Suppressor macrophage (primary cell): ENCODE results near the gene PTPRE.

Source experiments
- DNase-seq, 4 experiments: peaks; one replicate each; pipeline ENCODE4 v3.0.0-alpha.2; 2020 to 2022

The PTPRE gene

DNA sequence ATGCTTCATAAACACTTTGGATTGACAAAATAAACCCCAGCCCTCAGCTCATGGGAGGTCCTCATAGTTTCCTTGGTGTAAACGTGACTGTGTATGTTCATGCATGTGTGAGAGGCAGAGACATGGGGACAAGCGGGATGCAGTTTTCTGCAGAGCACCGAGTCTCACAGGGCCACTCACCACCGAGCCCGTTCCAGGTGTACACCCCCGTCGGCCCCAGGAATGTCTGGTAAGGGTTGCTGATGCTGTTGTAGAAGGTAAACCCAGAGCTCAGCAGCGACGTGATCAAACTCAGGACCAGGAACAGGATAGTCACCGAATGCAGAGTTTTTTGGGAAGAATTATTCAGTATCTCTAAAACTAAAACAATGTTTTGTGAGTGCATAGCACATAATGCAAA, 23.4 kb upstream of the PTPRE start:
- no peak for DNase-seq

DNA sequence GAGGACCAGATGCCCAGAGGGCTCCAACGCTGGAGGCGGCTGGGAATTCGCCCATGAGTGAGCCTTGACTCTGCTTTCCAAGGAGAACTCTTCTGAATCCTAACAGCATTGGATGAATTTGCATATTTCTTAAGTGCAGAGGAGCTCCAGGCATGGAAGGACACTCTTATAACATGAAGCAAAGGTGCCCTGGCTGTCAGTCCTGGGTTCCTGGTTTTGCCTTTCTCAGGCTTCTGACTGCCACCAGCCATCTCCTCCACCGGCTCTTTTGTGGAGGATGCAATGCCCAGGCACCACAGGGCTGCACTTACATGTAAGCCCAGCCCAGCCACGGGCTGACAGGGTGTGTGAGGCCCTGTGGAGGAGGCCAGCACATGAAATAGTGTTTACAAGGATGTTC, 22.4 kb upstream of the PTPRE start:
- no peak for DNase-seq

DNA sequence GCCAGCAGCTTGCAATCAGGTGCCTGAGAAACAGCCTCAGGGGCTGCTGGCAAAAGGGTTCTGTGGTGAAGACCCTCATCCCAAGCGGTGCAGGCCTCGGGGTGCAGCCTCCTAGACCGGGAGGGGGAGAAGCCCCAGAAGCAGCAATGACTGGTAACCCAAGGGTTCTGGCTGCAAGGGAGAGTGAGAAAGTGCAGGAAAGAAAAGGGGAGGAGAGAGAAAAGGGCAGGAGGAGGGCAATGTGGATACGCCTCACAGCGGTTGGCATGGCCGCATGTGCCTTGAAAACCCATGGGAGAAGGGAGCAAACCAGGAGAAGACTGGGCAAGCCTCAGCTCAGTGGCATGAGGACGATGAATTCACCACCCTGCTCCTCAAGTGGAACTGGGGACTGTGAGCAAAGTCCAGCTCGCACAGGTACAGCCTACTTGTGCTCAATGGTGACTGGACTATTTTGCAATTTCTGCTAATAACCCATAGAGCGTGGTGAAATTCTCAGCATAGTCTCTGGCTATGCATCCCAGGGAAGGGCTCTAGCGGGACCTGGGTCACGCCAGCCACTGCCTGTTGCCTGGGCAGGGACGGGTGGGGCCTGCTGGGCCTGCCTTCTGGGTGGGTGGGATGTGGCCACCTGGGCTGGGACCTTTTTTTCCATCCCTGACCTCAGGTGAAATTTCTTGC, 20.4 kb upstream of the PTPRE start:
- DNase-seq, result no peak

DNA sequence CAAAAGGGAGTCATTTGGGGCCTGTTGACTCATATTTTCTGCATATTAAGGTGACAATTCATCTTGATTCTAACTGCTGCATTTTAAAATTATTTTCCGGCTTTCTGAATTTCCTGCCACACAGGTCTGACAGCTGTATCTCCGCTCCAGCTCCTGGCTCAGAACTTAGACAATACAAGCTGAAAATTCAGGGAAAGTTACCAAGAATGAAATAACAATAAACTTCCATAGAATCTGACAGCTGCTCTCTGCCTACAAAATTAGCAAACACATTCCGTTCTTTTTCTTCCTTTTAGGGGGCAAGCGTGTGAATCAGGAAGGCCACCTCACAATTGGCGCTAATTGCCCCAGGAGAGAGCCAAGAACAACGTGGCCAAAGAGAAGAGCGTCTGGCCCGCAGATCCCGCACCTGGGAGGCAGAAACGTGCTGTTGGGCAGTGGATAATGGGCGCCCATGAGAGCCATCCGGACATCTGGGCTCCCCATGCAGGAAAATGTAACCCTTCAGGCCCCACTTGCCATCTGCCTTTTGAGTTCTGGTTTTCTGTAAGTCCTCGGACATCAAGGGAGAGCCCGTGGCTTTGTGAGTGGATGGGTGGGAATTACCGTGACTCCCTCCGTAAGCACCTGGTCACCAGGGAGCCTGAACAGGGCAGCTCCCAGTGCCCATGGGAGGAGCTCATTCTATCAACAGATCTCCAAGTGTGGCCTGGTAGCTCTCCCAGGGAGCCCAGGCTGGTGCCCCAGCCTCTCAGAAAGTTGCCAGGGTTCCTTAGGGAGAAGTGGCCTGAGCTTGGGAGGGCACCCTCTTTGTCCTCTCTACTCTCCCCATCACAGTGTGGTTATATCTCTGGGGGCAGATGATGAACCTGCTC, 19.1 kb upstream of the PTPRE start:
- no peak for DNase-seq

DNA sequence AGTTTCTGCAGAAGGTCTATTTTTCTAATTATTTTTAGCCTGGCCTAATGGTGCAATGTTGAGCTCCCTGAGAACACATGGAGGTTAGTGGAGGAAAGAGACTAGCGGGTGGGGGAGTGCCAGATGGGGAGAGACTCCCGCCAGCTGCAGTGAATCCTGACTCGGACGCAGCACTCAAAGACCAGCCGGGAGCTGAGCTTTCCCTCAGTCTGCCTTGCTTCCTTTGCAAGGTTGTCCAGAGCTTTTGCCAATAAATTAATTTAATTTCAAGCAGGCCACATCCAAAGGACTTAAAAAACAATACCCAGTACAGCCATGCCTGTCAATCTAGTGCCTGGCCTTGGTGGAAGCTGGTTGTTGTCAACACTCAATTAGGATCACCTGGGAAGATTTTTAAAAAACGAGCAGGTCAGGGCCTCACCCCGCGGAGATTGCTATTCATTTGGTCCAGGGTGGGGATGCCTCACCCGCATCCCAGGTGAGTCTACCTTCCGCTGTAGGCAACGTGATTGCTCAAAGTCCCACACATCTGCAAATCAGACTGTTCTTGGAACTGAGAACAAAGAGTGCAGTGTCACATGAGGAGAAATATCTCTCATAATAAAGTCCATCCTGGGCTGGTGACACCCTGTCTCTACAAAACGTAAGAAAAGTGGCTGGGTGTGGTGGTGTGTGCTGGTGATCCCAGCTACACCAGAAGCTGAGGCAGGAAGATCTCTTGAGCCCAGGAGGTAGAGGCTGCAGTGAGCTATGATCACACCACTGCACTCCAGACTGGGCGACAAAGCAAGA, 18.2 kb upstream of the PTPRE start:
- DNase-seq, result no peak

DNA sequence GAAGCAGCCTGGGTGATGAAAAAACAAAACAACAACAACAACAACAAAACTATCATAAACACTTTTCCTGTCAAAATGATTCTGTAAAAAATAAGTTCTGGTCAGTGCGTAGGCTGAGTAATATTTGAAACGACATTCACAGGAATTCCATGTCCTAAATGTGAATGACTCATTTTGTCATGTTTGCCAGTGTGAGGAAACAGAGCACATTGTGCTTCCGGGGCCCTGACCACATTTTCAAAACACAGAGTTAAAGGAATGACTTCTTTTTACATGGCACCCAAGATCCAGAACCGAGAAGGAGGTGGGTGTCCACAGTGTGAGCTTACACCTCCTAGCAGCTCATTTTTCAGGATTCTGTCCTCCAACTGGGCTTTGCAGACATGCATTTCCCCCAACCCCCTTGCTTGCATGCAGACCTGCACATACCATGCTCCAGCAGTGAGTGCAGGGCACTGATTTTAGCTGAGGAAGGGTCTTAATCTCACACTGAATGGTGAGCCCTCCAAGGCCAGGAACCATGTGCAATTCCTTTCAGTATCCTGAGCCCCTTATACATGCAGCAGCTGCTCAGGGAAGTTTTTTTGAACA, 17.2 kb upstream of the PTPRE start:
- peak; percentile 72 to 88 (median 81) for DNase-seq

DNA sequence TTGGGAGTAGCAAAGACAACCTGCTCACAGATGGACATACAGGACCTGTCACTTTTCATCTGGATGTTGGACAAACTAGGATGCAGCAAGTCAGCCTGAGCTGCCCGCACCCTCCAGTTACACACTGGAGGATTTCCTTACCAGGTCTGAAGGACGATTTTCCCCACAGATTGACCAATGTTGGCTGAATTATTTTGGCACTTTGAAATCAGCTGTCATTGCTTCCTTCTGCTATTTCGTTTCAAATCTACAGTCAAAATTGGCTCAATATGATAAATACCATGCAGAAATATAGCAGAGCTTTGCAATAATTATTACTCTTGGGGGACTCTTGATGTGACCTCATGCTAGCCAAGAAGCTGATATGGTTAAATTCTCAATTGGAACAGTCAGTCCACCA, 16.7 kb upstream of the PTPRE start:
- DNase-seq, result peak in 3 of 4 experiments; percentile 19 to 35 (median 34)

DNA sequence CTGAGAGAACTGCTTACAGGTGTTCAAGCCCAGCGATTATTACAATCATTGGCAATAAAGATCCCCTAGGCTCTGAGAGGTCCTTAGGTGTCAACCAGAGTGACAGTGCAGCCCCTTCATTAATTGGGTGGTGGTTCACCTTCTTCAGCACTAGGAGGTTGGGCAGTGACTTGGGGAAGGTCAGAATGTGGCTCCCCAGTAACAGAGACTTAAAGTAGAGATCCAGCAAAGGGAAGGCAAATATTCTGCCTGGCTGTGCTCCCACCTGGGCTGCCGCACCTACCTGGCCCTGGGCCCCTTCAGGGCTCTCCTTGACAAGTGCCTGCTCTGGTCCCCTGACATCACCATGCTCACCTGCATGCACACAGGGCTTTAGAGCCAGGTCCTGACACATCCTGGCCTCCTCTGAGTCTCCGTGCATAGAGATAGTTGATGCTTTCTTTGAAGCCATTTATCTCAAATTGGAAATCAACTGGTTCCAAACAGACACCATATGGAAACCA, 16.0 kb upstream of the PTPRE start:
- DNase-seq, result no peak

DNA sequence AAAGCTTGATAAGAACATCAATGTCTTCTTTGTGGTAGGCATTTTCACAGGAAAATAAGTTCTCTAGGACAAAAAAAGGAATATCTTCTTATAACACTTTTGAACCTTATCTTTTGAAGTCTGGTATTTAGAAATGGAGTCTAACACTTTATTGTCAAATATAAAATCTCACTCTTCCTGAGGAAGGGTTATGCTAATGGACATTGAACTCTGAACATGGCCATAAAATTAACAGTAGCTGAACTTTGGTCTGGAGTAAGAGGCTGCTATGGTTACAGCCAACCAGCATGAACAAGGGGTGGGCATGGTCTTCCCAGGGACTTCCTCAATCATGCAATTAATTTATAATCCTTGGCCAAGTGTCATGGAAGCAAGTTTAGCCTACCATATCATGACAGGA, 14.2 kb upstream of the PTPRE start, which contains the start of gene CLRN3:
Gene CLRN3 (minus strand): TSS at position 199 of the 400 bp plus-strand sequence. CDS start 157 bp downstream, at position 42.
- DNase-seq, result peak in 1 of 4 experiments; percentile 13

DNA sequence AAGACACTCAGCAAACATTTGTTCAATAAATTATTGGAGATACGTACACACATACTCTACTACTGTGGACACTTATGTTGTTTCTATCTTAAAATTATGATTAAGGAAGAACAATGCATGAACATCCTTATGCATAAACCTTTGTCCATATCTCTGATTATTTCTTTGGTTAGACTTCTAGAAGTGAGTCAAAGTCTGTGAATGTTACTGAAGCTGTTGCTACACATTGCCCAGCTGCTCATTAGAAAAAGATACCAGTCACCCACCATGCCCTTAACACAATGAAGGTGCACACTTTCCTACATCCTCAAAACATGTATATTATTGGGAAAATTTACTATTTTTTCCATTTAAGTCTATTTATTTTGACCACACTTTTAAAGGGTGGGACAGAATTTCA, 12.8 kb upstream of the PTPRE start:
- no peak for DNase-seq

DNA sequence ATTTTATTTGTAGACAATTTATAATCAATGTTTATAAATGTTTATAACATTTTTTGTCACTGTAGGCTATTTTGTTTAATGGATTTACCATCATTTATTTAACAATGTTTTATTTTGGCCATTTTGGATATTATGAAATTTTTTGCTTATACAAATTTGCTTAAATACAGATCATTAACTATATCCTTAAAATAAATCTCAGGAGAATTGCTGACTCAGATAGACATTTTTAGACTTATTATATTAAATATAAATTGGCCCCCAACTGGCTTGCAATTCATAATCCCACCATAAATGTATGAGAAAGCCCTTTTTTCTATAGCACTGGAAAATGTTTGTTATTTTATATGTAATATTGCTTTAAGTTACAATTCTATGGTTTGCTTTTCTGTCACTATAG, 10.3 kb upstream of the PTPRE start:
- DNase-seq, result no peak

DNA sequence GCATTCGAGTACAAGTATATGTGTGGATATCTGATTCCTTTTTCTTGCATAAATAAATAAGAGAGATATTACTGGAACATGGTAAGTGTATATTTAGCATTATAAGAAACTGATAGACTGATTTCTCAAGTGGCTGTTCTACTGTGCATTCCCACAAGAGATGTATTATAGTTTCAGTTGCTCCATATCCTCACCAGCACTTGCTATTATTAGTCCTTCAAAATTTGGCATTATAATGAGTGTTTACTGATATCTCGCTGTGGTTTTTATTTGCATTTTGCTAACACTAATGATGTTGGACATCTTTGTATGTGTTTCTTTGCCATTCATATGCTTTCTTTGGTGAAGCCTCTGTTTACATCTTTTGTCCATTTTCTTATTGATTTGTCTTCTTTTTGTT, 9.7 kb upstream of the PTPRE start:
- no peak for DNase-seq

DNA sequence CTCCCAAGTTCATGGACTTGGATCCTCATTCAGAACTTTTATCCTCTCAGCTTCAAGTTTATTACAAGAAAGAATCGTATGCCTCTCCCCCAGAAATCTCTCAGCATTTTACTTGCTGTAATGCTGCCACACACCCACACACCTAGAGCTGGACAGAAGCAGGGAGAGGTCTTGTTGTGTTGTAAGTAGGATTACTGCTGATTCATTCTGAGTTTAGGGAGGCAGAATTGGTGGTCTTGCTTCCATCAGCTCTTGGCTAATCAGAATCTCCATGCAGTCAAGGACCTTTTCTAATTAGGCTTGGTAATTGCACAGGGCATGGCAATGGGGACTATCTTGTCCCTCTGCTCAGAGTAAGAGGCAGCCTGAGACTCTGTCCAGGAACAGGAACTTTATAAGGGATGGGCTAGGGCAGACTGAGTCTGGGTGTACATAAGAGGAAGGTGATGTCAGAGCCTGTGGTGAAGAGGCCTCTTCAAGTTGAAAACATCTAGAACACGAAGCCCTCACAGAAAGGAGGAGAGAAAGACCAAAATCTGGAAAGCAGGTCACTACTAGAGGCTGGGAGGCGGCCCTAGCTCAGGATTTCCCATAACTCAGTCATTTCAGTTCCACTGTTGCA, 7.0 kb upstream of the PTPRE start:
- DNase-seq, result peak; percentile 75 to 92 (median 86)

DNA sequence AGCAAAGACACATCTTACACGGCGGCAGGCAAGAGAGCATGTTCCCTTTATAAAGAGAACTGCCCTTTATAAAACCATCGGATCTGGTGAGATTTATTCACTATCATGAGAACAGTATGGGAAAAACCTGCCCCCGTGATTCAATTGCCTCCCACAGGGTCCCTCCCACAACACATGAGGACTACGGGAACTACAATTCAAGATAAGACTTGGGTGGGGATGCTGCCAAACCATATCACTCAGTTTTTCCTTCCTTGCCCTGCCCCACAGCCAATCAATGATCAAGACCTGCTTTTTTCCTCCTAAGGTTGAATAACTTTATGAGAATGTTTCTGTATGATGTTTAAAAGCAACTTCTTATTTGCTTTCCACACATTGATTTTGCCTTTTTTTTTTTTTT, 3.1 kb upstream of the PTPRE start:
- DNase-seq, result no peak

DNA sequence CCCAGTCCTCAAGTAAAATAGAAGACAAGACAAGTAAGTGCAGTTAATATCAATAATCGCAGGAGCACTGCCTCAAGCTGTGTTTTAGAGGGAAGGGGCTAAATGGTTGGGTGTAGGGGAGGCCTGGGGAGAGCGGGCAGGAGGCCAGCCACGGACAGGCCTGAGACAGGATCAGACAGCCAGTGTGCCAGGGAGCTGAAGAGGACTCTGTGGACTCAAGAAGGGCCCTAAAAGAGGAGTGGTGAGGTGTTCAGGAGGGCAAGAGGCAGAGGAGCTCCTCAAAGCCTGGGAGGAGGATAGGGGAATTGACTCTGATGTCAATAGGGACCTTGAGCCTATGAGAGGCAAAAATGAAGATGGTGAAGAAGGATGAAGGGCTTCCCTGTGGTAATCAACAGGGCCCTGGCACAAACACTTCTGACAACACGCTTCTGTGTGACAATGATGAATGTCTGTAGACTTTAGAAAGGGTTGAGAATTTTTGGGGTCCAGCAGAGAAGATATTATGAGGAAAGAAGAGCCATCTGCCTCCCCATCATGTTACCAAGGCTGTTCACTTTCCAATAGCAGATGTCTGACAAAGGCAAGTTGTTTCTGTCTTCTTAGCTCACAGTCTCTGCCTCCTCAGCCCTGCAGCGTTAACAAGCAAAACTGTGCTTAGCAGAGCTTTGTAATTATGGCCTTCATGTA, 2.4 kb upstream of the PTPRE start:
- no peak for DNase-seq

DNA sequence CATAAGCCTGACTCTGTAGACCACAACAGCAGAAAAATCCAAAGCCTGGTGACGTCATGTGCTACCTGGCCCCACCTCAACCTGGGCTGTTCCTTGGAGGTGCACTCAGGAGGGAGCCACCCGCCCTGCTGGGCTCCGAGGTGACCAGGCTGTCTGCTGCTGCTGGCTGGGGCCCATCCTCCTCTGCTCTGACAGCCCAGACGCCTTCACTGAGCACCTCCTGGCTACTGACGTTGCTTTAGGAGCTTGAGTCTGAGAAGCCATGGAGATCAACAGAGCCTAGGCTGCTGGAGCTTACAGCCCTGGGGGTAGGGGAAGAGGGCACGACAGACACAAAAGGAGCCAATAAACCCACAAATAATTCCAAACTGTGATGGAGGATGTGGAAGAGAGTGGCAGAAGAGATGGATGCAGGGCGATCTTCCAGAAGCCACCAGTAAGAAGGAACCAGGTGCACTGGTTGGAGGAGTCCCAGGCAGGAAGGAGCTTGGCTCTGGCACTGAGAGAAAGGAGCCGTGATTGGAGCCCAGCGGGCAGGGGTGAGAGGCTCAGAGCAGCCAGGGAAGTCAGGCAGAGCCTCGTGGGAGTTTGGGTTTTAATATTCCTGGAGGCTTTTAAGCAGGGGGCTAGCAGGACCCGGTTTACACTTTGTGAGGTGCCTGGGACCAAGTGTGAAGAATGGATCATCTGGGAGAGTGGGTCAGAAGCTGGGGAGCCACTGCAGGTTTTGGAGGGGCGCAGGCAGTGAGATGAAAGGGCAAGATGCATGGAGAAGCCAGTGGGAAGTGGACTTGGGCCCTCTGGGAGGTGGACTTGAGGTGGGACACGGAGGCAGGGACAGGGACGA, 1.7 kb upstream of the PTPRE start:
- DNase-seq, result no peak

DNA sequence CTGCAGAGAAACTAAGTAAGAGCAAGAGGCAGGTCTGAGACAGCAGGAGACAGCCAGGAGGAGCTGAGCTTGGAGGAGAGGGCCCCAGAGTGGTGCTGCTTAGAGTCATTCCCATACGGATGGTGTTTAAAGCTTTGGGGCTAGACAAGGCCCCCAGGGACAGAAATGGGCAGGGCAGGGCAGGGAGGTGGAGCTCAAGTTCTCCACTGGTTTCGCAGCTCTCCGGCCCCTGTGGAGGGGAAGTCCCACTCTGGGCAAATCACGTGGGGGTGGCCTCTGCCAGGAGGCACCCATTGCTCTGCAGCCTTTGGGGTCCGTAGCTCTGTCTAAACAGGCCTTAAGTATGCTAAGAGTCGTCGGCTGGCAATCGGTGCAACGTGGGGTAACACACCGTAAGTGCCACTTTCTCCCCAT, 1.0 kb upstream of the PTPRE start:
- DNase-seq, result peak in 2 of 4 experiments; percentile 54 to 58

DNA sequence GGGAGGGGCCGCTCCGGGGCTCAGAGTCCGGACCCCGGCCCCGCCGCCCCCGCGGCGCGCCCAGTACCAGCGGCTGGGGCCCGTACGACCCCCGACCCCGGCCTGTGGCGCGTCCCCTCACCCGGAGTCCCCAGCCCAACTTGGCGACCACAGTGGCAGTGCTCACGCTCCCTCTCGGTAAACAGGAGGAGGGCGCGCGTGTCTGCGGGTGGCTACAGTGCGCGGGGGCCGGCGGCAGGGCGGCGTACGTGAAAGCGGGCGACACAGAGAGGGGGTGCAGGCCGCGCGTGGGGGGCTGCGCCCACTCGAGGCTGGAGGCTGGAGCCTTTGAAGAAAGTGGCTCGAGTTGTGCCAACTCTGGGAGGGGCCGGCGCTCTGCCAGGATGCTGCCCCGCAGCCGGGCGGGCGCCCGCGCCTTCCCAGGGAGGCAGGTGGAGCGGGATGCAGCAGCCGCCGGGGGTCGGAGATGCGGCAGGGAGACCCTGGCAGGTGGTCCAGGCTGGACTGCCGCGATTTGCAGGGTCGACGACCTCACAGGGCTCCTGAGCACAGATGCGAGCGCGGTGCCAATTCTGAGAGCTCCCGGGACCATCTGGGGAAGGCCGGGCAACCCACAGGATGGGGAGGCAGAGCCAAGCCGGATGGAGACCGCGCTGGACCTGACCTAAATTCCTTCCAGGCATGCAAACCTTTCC, 655 bp downstream of the PTPRE start:
- DNase-seq, result peak; percentile 35 to 75 (median 60)

DNA sequence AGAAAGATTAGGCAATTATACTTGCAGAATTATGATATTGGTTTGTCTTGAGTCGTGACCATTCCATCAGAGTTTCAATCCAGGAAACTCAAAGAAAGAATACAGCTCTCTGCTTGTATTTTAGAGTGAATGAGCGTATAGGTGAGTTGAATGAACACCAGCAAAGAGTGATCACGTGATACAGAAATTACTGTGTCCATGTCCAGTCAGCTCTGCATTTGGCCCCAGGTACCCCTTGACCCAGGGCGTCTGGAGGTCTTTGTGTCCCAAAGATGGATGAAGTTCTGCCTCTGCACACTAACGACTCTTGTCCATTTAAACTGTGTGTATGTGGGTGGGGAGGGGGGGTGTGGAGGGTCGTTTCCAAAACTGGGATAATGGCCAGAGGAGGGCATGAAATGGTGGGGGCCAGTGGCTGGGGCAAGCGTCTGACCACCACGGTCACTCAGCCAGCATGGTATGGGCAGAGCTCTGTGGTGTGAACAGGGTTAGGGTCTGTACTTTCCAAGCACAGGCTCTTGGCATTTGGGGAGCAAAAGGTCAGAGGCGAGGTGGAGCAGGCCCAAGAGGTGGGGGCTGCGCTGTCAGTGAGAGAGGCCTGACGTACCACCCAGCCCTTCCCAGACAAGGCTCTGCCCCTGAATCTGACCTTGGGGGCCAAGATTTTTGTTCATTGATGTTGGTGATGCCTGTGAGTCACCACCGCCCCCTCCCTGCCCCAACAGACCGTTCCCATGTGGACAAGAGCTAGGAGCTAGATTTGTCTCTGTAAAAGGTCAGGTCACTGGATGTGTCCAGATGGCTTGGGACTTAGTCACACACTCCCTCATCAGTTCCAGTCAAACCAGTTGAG, 1.4 kb downstream of the PTPRE start:
- DNase-seq, result peak; percentile 85 to 95 (median 87)
